Lung (tissue), 12 donors: ENCODE data around the gene LSM4. TPM values are rescaled to one million over a fixed set of nuclear protein-coding genes. Genes with fewer than 3 reads are reported as not detected.

Experiments
- ATAC-seq: fragments of 200-7000 bp; cut with Tn5 transposase; one replicate; pipeline ENCODE4 v1.9.1; 2020; ENCODE audit warnings: moderate number of reproducible peaks; ENCODE audit not compliant: insufficient read depth, low FRiP score
- DNase-seq, 3 donors: peaks; one replicate each; pipeline ENCODE4 v3.0.0-alpha.2; 2013 to 2017
- H3K27ac ChIP-seq, 2 donors: one replicate each; pipeline ENCODE4 v1.5.1; 2013; ENCODE audit warnings: mild to moderate bottlenecking in 2 of 2, moderate library complexity in 2 of 2, control low read depth in 1 of 2, inconsistent platforms in 1 of 2, low read depth in 1 of 2, low read length in 1 of 2
- H3K27me3 ChIP-seq, 3 donors: one replicate each; pipeline ENCODE4 v1.5.1; 2013; ENCODE audit warnings: low read length in 2 of 3; ENCODE audit not compliant: control insufficient read depth in 3 of 3, insufficient read depth in 3 of 3
- H3K36me3 ChIP-seq, 4 donors: one replicate each; pipeline ENCODE4 v1.5.1; 2013; ENCODE audit warnings: low read length in 4 of 4, mild to moderate bottlenecking in 1 of 4, moderate library complexity in 1 of 4; ENCODE audit not compliant: control insufficient read depth in 4 of 4, insufficient read depth in 4 of 4
- H3K4me1 ChIP-seq, 5 donors: one replicate each; pipeline ENCODE4 v1.5.1; 2013; ENCODE audit warnings: low read length in 5 of 5, mild to moderate bottlenecking in 2 of 5, moderate library complexity in 1 of 5; ENCODE audit not compliant: control insufficient read depth in 5 of 5, insufficient read depth in 5 of 5
- H3K4me3 ChIP-seq: one replicate; pipeline ENCODE4 v1.5.1; 2013; ENCODE audit warnings: mild to moderate bottlenecking, control low read depth, moderate library complexity
- H3K9ac ChIP-seq, 2 donors: one replicate each; pipeline ENCODE4 v1.5.1; 2013; ENCODE audit warnings: low read length in 2 of 2, control low read depth in 1 of 2; ENCODE audit not compliant: insufficient read depth in 1 of 2
- H3K9me3 ChIP-seq, 4 donors: one replicate each; pipeline ENCODE4 v1.5.1; 2013; ENCODE audit warnings: low read length in 3 of 4, mild to moderate bottlenecking in 1 of 4, moderate library complexity in 1 of 4; ENCODE audit not compliant: control insufficient read depth in 4 of 4, insufficient read depth in 3 of 4
- WGBS, 2 donors: extraction: QIAGEN DNeasy Blood & Tissue Kit; methylation state at CpG; one replicate each; pipeline ENCODE4 v1.1.7; 2013; 5-methylcytosine and 5-hydroxymethylcytosine counted together
- polyA plus RNA-seq, 2 donors: library from polyadenylated mRNA; stranded (reverse); fragments of 200-250 nt; gene quantifications; one replicate each; pipeline ENCODE4 v1.2.1, GENCODE V29; 2013
- total RNA-seq, 2 donors: library from RNA; depleted of rRNA in 1 of 2; stranded (reverse); fragments of >200 nt in 1 of 2; gene quantifications; one replicate each; pipeline ENCODE4 v1.2.1, GENCODE V29; 2014 to 2021
- TF ChIP-seq, protein P1 (sequence below): IDR thresholded peaks from 2 replicates; pipeline ENCODE4 v1.5.1; 2012; ENCODE audit warnings: mild to moderate bottlenecking; ENCODE audit errors: control extremely low read depth, extremely low read depth
- donor health status: control.
- donor health status: control.
- donor health status: Bipolar disorder and iron deficiency.
- donor health status: healthy.
- donor health status: DM: yes; HTN: yes; CAD: no.

Gene LSM4
- total and polyA plus RNA-seq, 4 donors = 67.7 to 217 (median 114) TPM

DNA sequence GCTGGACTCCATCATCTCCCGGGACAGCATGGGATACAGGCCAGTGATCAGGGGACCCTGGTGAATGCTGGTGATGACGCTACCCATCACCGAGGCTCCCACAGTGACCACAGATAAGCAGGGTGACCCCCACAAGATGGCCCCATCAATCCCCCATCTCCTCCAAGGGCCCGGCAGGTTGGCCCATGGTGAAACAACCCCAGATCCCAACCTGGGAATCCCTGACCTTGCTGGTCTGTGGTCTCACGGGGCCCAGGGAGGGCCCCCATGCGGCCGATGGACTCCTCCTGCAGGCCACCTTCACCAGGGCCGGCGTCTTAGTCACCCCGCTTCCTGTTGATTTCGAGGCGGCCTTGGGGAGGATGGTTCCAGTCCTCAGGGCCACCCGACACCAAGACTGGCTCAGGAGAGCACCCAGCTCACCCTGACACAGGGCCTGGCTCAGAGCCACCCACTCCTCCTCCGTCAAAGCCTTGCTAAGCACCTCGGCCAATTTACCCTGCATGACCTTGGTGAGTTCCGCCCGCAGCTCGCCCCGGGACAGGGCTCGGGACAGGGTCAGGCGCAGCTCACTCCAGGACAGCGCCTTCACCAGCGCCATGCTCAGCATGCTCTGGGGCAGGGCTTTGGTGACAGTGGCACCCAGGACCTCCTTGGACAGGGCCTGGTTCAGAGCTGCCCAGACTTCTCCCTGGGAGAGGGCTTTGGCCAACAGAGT, 58.6 kb downstream of the LSM4 start:
- DNase-seq = no peak

GRCh38 chr19:18263324-18264136, 59.3 kb downstream of the LSM4 start:
- H3K27me3 ChIP-seq = no peaks in the 10 kb centered on the region
- H3K9ac ChIP-seq = no peak overlapping the region
- H3K36me3 ChIP-seq = peaks cover 0 to 41% (median 10%) of the 10 kb centered on the region in 4 donors
- TF ChIP-seq, protein P1, sequence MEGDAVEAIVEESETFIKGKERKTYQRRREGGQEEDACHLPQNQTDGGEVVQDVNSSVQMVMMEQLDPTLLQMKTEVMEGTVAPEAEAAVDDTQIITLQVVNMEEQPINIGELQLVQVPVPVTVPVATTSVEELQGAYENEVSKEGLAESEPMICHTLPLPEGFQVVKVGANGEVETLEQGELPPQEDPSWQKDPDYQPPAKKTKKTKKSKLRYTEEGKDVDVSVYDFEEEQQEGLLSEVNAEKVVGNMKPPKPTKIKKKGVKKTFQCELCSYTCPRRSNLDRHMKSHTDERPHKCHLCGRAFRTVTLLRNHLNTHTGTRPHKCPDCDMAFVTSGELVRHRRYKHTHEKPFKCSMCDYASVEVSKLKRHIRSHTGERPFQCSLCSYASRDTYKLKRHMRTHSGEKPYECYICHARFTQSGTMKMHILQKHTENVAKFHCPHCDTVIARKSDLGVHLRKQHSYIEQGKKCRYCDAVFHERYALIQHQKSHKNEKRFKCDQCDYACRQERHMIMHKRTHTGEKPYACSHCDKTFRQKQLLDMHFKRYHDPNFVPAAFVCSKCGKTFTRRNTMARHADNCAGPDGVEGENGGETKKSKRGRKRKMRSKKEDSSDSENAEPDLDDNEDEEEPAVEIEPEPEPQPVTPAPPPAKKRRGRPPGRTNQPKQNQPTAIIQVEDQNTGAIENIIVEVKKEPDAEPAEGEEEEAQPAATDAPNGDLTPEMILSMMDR = no peak
- H3K9me3 ChIP-seq = no peaks in the 10 kb centered on the region
- H3K4me3 ChIP-seq = no peak overlapping the region
- DNase-seq = no peak
- ATAC-seq = no peak
- H3K4me1 ChIP-seq = no peaks in the 10 kb centered on the region
- H3K27ac ChIP-seq = no peak overlapping the region
- 87 to 89% methylated on average over 16 of the region's 16 CpGs for WGBS, 2 donors

More for the DNA sequence above, 58.6 kb downstream of the LSM4 start:
- H3K4me1 ChIP-seq = no peaks in the 10 kb centered on the region
- H3K27ac ChIP-seq = no peak overlapping the region
- H3K36me3 ChIP-seq = peaks cover 0 to 38% (median 10%) of the 10 kb centered on the region in 4 donors
- no peak for ATAC-seq
- no peaks in the 10 kb centered on the region for H3K9me3 ChIP-seq
- no peaks in the 10 kb centered on the region for H3K27me3 ChIP-seq
- H3K9ac ChIP-seq = no peak overlapping the region
- TF ChIP-seq, protein P1 = no peak
- whole genome bisulfite sequencing, 2 donors = 92 to 94% methylated on average over 23 of the region's 23 CpGs
- no peak overlapping the region for H3K4me3 ChIP-seq

- ATAC-seq (no peak), DNase-seq (no peak)
- Histone ChIP-seq H3K4me3 (no peak overlapping the region), H3K36me3 (peaks cover 0 to 40% (median 8%) of the 10 kb centered on the region in 4 donors), H3K4me1 (no peaks in the 10 kb centered on the region), H3K27me3 (no peaks in the 10 kb centered on the region), H3K9me3 (no peaks in the 10 kb centered on the region), H3K27ac (no peak overlapping the region), H3K9ac (no peak overlapping the region)
- TF ChIP-seq, protein P1 = no peak
- 93 to 94% methylated on average over 10 of the region's 10 CpGs for WGBS, 2 donors
These were observed 60.0 kb downstream of the LSM4 start for GRCh38 chr19:18262917-18263316.
